BJ (cell line): ENCODE data around the gene FOCAD. TPM values are rescaled to one million over a fixed set of nuclear protein-coding genes. Genes with fewer than 3 reads are reported as not detected.

Experiments
- CTCF ChIA-PET: fragments of 350-600 bp; formaldehyde crosslinking; extraction: SDS; loops from one replicate; lab custom pipeline; 2021; ENCODE audit warnings: antibody characterized with exemption, inconsistent platforms; lab: Yijun Ruan, JAX
- POLR2A ChIA-PET: fragments of 300-600 bp; sonication (Branson Sonifier 250); formaldehyde crosslinking; extraction: SDS; loops from one replicate; lab custom pipeline; 2021; ENCODE audit warnings: antibody characterized with exemption; lab: Charles Lee
- DNase-seq: peaks from one replicate; pipeline ENCODE4 v3.0.0-alpha.2; 2011; ENCODE audit warnings: low read depth
- H3K27me3 ChIP-seq: 2 replicates; pipeline ENCODE4 v1.6.0; 2011; ENCODE audit warnings: low read length; ENCODE audit not compliant: control insufficient read depth, insufficient read depth
- H3K36me3 ChIP-seq: 2 replicates; pipeline ENCODE4 v1.5.1; 2011; ENCODE audit warnings: low read length; ENCODE audit not compliant: control insufficient read depth, insufficient read depth
- H3K4me3 ChIP-seq: 2 replicates; pipeline ENCODE4 v1.5.1; 2011; ENCODE audit warnings: low read depth, mild to moderate bottlenecking, control low read depth, low read length
- CTCF ChIP-seq: IDR thresholded peaks from 2 replicates; pipeline ENCODE4 v1.5.1; 2011; ENCODE audit warnings: low read depth, mild to moderate bottlenecking, control low read depth, inconsistent platforms, low read length, moderate library complexity; ENCODE audit not compliant: insufficient read depth
- polyA plus RNA-seq: library from polyadenylated mRNA; depleted of rRNA; stranded (reverse); fragments of >200 nt; gene quantifications from 2 replicates; pipeline ENCODE4 v1.2.3, GENCODE V29; 2011

Gene FOCAD
- polyA plus RNA-seq, 1 experiment: 32.9 TPM

- Histone ChIP-seq H3K4me3 (no peak overlapping the region), H3K27me3 (no peaks in the 10 kb centered on the region), H3K36me3 (peaks cover 3% of the 10 kb centered on the region; the same call in 1 of the 2 replicates)
- ChIA-PET POLR2A (no interaction called here), CTCF (no interaction called here)
- no peak for DNase-seq
- TF ChIP-seq CTCF: no peak
These were observed 304.0 kb downstream of the FOCAD start for GRCh38 chr9:20988061-20988460.

DNA sequence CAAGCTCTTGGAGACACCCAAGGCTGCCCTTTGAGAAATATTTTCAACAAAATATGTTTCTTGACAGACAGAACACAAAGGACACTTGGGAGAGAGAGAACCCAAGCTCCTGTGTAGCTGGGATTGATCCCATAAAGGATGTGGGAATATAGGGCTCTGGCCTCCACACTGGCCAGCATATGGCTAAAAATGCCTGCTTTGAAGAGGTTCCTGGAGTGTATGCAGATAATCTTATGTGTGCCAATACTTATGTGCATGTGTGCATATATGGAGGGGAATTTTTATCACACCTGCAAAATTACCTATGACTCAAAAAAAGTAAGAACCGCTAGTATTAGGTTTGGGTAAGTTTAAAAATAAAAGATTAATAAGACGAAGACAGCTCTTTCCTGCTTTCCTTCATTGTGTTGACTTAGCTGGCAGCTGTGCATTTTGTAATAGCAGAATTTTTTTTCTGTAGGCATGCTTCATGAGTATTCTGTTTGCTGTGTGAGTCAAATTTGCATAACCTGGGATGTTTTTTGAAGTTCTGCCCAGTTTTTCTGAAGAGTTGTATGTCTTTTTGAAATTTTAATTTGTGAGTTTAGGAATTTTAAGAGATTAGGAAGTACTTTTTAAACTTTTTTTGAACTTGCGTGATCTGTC lies 304.7 kb downstream of the FOCAD start:
- Histone ChIP-seq H3K36me3 (peaks cover 3% of the 10 kb centered on the region; the same call in 1 of the 2 replicates), H3K4me3 (no peak overlapping the region), H3K27me3 (no peaks in the 10 kb centered on the region)
- CTCF ChIA-PET: no interaction called here
- TF ChIP-seq CTCF: no peak
- no peak for DNase-seq
- POLR2A ChIA-PET: no interaction called here

- Histone ChIP-seq H3K36me3 (peaks cover 3% of the 10 kb centered on the region; the same call in 1 of the 2 replicates), H3K27me3 (no peaks in the 10 kb centered on the region), H3K4me3 (no peak overlapping the region)
- POLR2A ChIA-PET: no interaction called here
- no peak for TF ChIP-seq CTCF
- DNase-seq: no peak
- CTCF ChIA-PET: no interaction called here
These were observed 305.9 kb downstream of the FOCAD start for GRCh38 chr9:20989923-20990341.

DNA sequence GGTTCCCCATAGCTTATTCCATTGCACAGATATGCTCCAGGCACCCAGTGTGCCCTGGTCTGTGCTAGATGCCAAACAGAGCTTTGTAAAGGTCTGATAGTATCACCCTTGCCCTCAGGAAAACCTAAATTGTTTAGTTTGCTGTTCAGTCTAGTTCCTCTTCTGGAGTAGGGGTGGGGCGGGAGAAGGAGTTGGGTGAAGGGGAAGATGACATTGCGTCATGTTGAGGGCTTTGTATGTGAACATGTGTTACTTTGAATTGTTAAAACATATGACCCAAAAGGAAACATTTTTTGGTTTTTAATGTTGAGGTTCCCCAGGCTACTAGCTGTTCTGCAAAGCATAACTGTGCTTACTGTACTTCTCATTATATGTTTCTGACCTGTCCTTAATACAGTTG lies 306.8 kb downstream of the FOCAD start:
- CTCF ChIA-PET: interaction anchor here (0.7 kb wide), 1 partner anchor 9 kb away, joined by 3 read pairs; no protein-coding TSS in a partner anchor

DNA sequence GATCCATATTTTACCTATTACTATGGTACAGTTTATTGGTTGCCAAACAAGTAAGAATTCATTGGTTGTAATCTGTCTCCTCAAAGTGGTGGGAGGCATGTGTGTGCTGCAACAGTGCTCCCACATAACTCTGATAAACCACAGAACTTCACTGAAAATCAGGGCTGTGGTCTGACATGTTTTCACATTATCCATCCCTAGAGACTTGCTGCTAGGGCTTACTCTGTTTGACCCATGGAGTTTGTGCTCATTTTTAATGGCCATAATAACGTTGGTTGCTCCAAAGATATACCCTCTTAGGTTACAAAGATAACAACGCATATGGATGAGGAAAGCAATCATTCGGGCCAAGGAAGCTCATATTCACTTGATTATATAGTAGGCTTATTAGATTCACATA lies 310.4 kb downstream of the FOCAD start:
- no peak for DNase-seq
- Histone ChIP-seq H3K27me3 (no peaks in the 10 kb centered on the region), H3K4me3 (no peak overlapping the region), H3K36me3 (peaks cover 3% of the 10 kb centered on the region; the same call in 1 of the 2 replicates)
- ChIA-PET CTCF (no interaction called here), POLR2A (no interaction called here)
- no peak for TF ChIP-seq CTCF

More for the DNA sequence above, 306.8 kb downstream of the FOCAD start:
- Histone ChIP-seq H3K4me3 (no peak overlapping the region), H3K36me3 (peaks cover 3% of the 10 kb centered on the region; the same call in 1 of the 2 replicates), H3K27me3 (no peaks in the 10 kb centered on the region)
- POLR2A ChIA-PET: no interaction called here
- TF ChIP-seq CTCF: no peak
- no peak for DNase-seq
